HG02840 (cell line): ENCODE data around the gene SEMA6A.

Experiments
- ATAC-seq: cut with Tn5 transposase; IDR thresholded peaks from one replicate; pipeline ENCODE4 v1.9.1; 2021; ENCODE audit warnings: mild to moderate bottlenecking, moderate library complexity, moderate number of reproducible peaks; ENCODE audit not compliant: unreplicated experiment, low FRiP score

SEMA6A gene

DNA sequence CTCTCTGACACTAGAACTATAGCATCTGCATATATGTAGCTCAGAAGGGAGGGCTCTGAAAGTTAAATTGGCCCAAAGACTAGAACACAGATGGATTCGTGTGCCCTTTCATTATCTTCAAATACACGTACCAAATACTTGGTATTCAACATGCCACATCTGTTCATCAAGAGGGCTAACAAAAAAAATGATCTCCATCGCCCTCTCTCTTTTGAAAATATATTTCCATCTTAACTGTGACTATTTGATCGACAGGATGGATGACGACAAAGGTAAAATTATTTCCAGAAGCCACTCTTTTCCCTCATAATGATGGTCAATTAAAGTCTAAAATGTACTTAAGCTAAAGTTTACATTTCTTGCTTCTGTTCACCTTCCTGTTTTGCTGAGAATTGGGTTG, 77.0 kb downstream of the SEMA6A start:
- no peak for ATAC-seq

DNA sequence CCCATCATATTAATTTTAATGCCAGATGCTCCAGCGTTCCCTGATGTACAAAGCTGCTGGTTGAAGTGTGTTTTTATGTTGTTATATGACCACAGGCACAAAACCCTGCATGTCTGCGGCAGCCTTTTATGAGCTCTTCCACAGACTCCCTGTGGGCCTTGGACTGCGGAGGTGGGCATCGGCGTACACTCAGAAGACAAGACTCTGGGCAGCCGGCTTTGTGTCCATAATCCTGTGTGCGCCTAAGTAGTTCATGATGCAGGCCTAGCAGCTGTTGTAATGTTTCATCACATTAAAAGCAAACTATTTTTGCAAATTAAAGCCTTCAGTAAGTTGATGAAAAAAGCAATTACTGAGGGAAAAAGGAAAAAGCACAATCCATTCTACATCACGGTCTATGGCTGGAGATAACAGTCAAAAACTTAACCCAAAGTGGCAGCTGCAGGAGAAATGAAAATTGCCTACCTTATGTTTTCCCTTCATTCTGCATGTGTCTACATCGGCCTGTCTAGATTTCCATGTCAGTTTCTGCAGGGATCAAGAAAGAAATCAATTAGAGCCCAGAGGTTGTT, 78.8 kb downstream of the SEMA6A start:
- no peak for ATAC-seq

DNA sequence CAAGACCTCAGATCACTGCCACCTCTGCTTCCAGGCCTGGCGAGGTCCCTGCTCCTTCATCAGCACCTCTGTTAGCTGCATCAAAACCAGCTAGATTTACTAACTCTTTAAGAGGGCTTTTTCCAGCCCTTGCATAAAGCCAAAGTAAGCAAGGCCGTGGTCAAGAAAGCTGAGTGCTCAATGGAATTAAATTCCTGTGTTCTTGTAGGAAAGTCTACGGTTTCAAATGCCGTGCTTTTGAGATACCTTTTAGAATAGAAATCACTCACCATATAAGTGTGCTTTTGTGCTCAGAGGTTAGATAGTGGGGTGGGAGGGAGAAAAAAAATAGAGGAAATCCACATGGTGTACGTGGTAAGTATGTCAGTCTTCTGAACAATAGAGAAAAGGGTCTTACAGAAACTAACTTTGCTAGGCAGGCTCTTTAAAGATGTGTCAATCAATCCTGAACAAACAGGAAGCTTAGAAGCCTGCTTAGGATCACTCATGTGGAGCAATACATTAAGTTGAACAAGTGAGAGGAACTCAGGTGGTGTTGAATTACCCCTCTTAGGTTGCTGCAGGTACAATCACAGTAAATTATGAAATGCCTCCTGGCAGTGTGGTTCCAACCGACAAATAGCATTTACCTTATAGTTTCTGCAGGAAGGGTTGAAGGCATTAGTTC, 79.7 kb downstream of the SEMA6A start:
- no peak for ATAC-seq

DNA sequence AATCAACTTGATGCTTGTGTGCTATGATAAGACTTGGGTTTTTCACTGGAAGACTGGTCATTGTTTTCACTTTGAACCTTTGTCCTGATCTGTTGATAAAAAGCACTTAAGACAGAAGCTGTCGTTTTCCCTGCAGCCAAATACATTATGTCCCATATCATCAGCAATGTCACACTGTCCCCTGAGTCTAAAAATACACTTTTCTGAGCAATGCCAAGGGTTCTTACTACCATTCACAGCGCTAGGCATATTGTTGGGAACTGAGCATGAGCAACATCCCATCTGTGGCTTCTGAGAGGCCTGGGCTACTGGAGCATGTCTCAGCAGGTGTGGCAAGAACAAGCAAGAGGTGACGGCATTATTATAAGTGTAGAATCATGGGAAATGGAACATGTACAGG, 81.8 kb downstream of the SEMA6A start:
- no peak for ATAC-seq

DNA sequence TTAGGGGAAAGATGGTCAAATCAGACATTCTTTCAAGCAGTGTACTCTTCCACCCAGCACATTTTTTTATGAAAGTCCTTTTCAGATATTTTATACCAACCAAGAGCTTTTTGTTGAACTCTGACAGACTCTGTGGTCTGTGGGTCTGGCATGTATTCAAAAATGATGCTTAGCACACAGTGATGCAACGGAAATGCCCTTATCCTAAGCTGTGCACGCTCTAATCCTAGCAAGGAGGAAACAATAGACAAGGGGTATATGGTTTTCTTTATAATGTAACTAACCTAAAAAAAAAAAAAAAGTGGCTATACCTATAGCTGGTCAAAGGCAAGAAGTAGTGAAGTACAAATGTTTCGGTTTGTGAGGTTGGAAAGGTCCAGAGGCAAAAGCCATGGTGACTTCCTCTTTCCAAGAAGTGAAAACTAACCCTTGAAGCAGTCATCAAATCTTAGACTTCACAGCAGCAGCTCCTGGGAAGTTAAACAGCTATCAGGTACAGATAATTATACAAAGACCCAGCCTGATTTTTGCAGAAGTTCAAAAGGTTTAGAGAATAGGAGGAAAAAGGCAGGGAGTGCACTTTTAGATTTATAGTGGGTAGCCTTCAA, 82.5 kb downstream of the SEMA6A start:
- no peak for ATAC-seq

DNA sequence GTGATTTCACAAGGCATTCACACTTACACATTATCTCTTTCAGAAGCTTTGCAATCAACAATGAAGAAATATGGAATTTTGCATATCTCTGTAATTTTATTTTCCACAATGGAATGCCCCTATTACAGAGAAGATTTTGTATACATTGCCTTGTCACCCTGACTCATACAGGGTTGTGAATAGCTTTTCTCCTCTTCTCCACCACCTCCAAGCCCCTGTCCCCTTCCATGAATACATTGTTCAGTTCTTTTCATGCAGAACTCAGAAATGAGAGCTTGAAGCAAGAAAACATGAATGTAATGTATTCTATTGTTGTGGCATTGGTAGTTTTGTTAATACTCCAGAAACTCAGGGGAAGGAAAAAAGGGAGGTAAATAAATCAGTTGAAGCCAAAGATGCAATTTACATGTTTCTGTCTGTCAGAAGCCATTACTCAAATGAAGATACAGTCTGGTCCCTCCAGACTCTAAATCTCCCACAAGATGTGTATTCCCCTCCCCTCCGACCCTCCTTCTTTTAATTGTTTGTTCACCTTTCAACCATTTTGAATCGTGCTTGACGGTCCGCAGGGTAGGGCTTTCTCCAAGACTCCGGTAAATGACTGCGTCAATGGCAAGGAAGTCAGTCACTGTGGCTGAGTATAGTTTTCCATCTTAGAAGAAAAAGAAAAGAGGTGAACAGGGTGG, 86.1 kb downstream of the SEMA6A start:
- no peak for ATAC-seq

DNA sequence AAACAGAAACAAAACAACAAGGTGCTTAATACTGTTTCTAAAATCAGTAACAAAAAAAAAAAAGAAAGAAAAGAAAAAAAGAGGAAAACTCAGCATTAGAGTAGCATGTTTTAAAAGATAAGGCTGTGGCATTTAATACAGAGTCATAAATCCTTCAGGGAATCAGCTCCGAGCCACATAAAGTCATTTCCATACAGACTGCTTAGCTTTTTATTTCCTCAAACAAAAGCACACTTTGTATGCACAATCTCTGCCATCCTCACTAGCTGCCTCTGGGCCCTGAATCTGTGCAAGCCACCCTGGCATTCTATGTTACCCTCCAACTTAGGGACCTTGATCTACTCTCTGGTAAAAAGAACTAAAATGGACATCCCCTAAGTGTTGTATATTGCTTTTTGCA, 87.6 kb downstream of the SEMA6A start:
- ATAC-seq, result no peak

DNA sequence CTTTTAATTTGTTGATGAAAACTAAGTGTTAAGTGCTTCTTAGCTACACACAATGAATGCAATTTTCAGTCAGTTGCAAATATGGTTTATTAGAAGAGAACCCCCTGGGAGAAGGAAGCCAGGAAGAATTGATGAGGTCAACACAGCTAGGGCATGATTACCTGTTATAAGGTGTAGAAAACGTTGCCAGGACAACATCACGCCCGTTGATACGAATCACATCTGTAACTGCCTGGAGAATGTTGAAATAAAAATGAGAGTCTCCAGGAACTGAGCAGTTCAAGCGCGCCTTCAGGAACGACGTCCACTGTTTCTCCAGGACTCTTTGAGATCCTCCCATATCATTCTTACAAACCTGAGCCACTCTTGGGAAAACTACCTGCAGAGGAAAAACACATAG, 88.0 kb downstream of the SEMA6A start:
- no peak for ATAC-seq

DNA sequence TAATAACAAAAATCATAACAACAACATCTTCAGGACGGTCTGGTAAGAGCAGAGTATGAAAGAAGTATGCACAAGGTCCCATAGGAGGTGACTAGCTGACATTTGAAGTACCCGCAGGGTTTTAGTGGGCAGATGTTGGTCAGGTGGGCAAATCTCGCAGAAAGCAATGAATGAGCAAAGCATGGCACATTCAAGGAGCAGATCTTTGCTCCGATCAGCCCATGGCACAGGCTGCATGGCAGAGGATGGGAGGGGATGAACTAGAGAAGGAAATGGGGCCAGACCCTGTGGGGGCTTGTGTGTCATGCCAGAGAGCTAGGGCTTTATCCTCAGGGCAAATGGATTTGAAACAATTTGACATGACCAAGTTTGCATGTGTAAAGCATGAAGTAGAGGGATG, 90.0 kb downstream of the SEMA6A start:
- ATAC-seq, result no peak

DNA sequence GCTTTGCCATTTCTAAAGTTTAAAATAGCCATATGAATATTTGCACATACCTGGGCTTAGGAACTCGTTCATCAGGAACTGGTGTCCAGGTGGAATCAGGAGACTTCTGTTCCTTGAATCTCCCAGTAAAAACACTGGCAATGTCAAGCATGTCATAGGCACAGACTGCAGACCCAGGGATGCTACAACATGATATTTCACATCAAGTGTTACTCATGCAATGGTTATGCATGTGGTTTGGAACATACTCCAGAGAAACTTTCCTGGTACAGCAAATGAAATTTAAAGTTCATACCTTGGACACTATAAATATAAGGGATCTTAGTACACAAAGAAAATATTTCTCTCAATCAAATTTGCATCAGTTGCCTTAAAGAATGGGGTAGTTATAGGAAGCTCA, 92.2 kb downstream of the SEMA6A start:
- ATAC-seq, result no peak

DNA sequence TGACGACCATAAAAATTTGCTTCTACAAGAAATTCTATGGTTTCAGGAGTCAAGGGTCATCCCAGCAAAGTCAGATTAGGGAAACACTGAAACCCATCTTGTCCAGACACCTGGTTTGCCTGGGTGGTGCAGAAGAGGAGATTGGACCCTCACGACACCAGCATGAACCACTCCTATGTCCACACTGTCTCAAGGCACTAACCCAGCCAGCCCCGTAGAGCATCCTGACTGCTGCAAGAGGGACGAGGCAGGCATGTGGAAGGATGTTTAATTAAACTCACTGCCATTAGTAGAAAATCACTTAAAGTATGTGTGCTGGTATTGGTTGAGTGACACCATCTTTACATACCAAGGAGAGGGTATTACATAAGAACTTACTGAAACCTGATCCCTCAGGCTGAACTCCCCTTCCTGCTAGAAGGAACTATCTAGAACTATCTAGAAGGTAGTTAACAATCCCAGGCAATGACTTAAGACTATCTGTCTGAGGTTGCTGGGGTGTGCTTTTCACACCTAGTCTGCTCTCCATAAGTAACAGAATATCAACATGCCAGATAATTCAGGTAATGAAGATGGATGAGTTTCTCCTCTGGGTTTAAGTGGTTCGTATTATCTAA, 93.6 kb downstream of the SEMA6A start:
- ATAC-seq, result no peak

DNA sequence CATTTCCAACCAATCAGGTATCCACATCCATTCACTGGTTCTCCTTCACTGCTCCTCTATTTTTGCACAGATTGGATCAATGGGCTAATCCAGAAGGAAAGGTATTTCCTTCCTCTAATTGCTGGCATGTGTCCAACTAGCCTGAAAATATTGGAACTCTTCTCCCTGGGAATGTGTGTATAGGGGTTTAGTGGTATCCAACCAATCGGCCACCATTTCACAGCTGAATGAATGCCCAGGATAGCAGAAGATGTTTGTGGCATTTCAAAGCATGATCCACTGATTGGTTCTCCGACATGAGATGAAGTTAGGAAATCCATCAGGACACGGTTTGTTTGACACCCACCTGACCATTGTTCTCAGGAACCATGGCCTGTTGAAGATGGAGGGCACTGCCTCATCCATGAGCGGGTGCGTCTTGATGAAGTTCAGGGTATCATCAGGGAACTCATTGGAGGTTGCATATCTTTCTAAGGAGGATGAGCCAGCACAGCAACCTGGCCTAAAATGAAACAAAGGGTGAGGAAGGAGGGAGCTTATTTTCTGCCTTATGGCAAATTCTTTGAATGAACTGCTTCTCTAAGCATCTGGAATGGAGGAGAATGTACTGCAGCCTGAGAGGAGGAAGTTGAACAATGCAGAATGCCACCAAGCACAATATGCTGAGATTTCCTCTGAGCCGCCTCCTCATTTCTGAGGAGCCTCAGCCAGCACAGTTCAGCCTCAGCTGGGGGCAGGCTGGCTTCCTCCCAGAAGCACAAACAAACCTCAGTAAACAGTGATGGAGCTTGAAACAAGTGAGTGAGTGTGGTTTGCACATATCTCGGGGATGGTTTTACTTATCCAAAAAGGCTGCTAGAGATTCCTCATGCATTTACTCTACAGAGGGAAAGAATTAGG, 94.6 kb downstream of the SEMA6A start:
- ATAC-seq, result no peak

DNA sequence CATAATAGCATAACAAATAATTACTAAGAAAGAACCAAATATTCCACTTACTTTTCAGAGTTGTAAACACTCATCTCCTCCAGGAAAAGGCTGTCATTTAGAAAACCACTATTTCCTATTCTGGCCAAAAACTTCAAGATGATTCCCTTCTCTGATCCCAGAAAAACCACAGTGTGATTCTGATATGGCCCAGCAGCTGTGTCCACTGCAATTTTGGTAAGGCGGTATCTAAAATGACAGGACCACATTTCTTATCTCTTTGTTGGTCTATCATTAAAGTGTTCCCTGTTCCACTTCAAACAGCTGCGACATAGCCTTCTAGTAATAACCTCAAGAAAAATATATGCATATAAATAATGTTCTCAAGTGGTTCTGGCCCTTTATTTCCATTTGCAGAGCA, 96.1 kb downstream of the SEMA6A start:
- ATAC-seq, result no peak

DNA sequence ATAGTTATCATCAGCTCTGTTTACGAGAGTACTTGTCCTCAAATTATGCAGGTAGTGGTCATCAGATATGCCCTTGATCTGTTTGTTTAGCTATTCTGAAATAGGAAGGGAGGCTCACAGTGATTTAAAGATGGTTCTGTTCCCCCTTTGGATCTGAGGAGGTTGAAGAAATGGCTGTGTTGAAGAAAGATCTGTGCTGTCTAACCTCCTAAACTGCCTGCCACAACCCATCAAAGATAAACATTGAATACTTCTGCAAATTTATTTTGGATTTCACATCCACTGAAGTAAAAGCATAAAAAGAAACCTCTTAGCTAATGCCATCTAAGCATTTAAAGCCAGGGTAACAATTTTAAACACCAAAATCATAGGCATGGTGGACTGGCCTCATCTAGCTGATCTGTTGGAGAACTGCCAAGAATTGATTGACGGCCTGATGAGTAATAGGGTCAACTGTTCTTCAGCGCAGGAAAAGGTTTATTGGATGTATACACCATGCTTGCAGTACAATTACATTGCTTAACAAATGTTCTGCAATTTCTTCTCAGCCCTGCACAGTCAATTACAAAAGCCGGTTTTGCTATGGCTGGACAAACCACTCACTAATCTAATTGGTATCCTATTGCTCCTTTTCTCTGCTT, 97.6 kb downstream of the SEMA6A start:
- ATAC-seq, result no peak

DNA sequence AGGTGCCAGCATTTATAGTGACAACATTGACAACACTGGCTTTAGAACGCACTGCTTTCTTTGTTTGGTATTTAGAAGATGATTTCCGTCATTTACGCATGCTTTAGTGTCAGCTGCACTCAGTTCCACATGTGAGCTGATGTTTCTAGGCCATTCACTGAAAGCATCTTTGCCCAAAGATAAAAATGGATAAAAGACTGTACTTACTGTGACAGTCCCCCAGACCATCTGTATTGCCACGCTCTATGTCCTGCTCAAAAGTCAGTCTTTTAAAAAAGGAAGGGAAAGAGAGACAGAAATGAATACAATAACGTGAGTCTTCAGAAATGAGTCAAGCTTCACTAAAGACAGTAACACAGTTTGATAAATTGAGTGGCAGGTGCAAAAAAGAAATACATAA, 99.3 kb downstream of the SEMA6A start:
- no peak for ATAC-seq

DNA sequence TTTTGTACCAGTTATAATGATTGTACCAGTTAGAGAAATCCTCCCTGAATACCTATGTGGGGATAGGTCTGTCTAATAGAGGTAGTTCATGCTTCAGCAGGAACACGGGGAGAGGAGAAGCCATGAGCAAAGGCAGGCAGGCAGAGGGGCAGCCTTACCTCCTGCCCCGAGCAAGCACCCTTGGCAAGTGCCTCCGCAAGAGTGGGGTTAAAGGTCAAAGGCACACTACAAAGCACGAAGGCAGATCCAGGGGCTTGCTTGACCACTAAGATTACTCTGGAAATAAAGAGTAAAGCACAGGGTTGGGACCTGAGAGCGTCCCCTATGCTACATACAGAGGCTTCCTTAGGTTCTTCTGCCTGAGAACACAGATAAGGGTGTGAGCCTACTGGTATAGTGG, 100.9 kb downstream of the SEMA6A start:
- no peak for ATAC-seq

DNA sequence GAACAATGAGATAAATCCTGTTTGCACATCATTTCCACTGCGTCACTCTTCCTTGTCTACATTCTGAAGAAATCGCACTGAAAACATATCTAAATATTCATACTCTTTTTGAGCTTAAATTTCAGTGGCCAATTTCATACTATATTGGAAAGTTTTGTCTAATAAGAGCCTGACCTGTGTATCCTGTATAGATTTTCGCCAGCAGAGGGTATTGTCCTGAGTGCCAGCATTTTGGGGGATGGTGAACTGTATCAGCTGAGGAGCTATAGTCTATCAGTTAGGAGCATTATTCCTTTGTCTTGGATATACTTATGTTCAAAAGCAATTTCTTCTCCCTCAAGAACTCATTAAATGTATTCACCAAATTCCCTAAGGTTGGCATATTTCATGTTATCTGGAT, 102.3 kb downstream of the SEMA6A start:
- ATAC-seq, result no peak

DNA sequence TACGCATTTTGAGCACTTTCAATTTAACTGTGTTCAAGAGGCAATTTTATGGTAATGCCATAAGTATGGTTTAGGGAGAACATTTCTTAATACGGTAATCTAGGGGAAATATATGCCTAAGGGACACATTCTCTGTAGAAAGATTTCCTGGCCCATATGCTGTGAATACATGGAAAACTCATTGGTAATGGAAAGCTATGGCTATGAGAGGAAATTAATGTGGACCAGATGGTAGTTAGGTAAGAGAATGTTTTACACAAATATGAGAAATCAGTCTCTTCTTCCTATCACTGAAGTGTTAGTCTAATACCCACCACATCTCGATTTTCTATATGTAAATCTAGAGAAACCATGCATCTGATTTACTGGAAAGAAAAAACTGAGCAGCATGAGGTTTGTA, 105.0 kb downstream of the SEMA6A start:
- ATAC-seq, result no peak

DNA sequence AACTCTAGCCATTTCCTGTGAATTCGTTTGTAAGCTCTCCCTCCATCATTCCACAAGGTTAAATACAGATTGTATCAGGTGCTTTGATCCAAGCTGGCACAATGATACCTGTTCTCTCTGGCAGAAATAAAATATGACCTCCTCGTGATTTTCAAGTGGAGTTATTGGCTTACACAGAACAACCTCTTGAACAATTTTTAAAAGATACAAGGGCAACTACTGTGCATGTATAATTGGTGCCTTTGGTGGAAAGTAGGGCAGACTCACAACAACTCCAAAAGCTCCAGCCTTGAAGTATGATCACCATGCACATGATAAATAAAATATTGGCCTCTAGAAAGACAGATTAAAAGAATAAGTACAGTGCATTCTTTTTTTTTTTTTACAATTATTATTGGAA, 106.0 kb downstream of the SEMA6A start:
- no peak for ATAC-seq

DNA sequence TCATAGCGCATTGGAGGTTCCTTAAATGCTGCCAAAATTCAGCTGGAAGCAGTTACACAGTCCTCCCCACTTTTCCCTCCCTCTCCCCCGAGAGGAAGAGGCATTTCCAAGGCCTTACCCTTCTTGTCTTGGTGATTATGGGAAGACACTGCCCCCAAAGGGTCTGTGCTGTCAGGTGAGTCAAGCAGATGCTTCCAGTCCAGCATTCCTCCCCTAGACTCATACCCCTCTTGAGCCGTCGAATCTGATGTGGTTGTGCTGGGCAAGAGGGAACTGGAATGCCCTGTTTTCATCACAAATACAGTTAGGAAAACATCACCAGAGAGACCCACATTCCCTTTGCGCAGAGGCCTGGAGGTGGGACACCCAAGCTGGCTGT, 107.2 kb downstream of the SEMA6A start:
- no peak for ATAC-seq
